ENCODE measurements around the gene DTX3L. TPM values are rescaled to one million over a fixed set of nuclear protein-coding genes. Genes with fewer than 3 reads are reported as not detected.

Gene DTX3L
- polyA plus RNA-seq, 3 donors = 8.6 to 29.0 (median 17.7) TPM

GRCh38 chr3:122598151-122598550, 34.0 kb downstream of the DTX3L start:
- Mint-ChIP-seq H3K4me1 (peaks cover 4% of the 10 kb centered on the region), H3K9me3 (peaks cover 0 to 5% (median 2%) of the 10 kb centered on the region in 7 donors), H3K27ac (no peak overlapping the region), H3K27me3 (ENCODE audit: low read depth in 3 of 3) (no peaks in the 10 kb centered on the region), H3K4me3 (no peak overlapping the region), H3K36me3 (no peaks in the 10 kb centered on the region)
- Histone ChIP-seq H3K27ac (ENCODE audit: low read depth in 1 of 2, low read length in 2 of 2) (no peak overlapping the region), H3K9me3 (replicated peaks in 1 of 2; ENCODE audit: control insufficient read depth in 1 of 2, insufficient read depth in 1 of 2, low read length in 2 of 2) (no peaks in the 10 kb centered on the region), H3K27me3 (ENCODE audit: control insufficient read depth in 2 of 2, insufficient read depth in 2 of 2, low read length in 2 of 2) (no peaks in the 10 kb centered on the region), H3K4me1 (ENCODE audit: control insufficient read depth in 1 of 2, insufficient read depth in 2 of 2, low read length in 2 of 2) (no peaks in the 10 kb centered on the region), H3K9ac (ENCODE audit: insufficient read depth, low read length, poor library complexity, severe bottlenecking) (no peak overlapping the region), H3K36me3 (replicated peaks in 1 of 2; ENCODE audit: control insufficient read depth in 1 of 2, insufficient read depth in 2 of 2, low read length in 2 of 2) (no peaks in the 10 kb centered on the region), H2AFZ (ENCODE audit: insufficient read depth, low read depth, low read length, poor library complexity, severe bottlenecking) (no peak overlapping the region), H3K79me2 (ENCODE audit: insufficient read depth, low read length) (no peaks in the 10 kb centered on the region), H3K4me2 (replicated peaks; ENCODE audit: extremely low read depth, low read length, poor library complexity, severe bottlenecking) (no peak overlapping the region), H4K20me1 (ENCODE audit: insufficient read depth, low read length) (no peaks in the 10 kb centered on the region), H3K4me3 (replicated peaks in 1 of 3; ENCODE audit: low read depth in 2 of 3, low read length in 3 of 3) (no peak overlapping the region)
- intact Hi-C loops (cut with micrococcal nuclease) = no loop called here
- no peak for TF ChIP-seq CTCF (IDR thresholded peaks at IDR 0.05)
- DNase-seq = no peak
- 100% methylated on average over 3 of the region's 3 CpGs for WGBS (ENCODE audit: insufficient coverage)

- no CpG with 5 or more reads among the region's 4 CpGs for WGBS (ENCODE audit: insufficient coverage)
- Histone ChIP-seq H3K27ac (ENCODE audit: low read depth in 1 of 2, low read length in 2 of 2) (no peak overlapping the region), H3K79me2 (ENCODE audit: insufficient read depth, low read length) (no peaks in the 10 kb centered on the region), H3K9ac (ENCODE audit: insufficient read depth, low read length, poor library complexity, severe bottlenecking) (no peak overlapping the region), H3K4me3 (replicated peaks in 1 of 3; ENCODE audit: low read depth in 2 of 3, low read length in 3 of 3) (no peak overlapping the region), H3K27me3 (ENCODE audit: control insufficient read depth in 2 of 2, insufficient read depth in 2 of 2, low read length in 2 of 2) (no peaks in the 10 kb centered on the region), H4K20me1 (ENCODE audit: insufficient read depth, low read length) (no peaks in the 10 kb centered on the region), H2AFZ (ENCODE audit: insufficient read depth, low read depth, low read length, poor library complexity, severe bottlenecking) (no peak overlapping the region), H3K4me1 (ENCODE audit: control insufficient read depth in 1 of 2, insufficient read depth in 2 of 2, low read length in 2 of 2) (no peaks in the 10 kb centered on the region), H3K36me3 (replicated peaks in 1 of 2; ENCODE audit: control insufficient read depth in 1 of 2, insufficient read depth in 2 of 2, low read length in 2 of 2) (no peaks in the 10 kb centered on the region), H3K4me2 (replicated peaks; ENCODE audit: extremely low read depth, low read length, poor library complexity, severe bottlenecking) (no peak overlapping the region), H3K9me3 (replicated peaks in 1 of 2; ENCODE audit: control insufficient read depth in 1 of 2, insufficient read depth in 1 of 2, low read length in 2 of 2) (no peaks in the 10 kb centered on the region)
- DNase-seq = no peak
- no peak overlapping the region for H3K4me3 Mint-ChIP-seq
- no peak overlapping the region for H3K27ac Mint-ChIP-seq
- TF ChIP-seq CTCF (IDR thresholded peaks at IDR 0.05) = no peak
- intact Hi-C loops (cut with micrococcal nuclease) = no loop called here
- H3K27me3 Mint-ChIP-seq (ENCODE audit: low read depth in 3 of 3) = no peaks in the 10 kb centered on the region
- H3K36me3 Mint-ChIP-seq = no peaks in the 10 kb centered on the region
- peaks cover 4% of the 10 kb centered on the region for H3K4me1 Mint-ChIP-seq
- H3K9me3 Mint-ChIP-seq = peaks cover 0 to 5% (median 2%) of the 10 kb centered on the region in 7 donors
These were observed 34.4 kb downstream of the DTX3L start for GRCh38 chr3:122598556-122598955.
